ENCODE measurements around the gene PITPNM3.
"Not testable (repeated sequence)": the region's sequence is repeated elsewhere in the genome, so short reads cannot be mapped to it uniquely, and the experiment has no call there.

The PITPNM3 gene

GRCh38 chr17:6577686-6578263 lies 21.4 kb upstream of the PITPNM3 start:
- no peak for TF ChIP-seq CTCF (IDR thresholded peaks at IDR 0.05; ENCODE audit: insufficient read depth, low read length, missing control alignments)
- ChIA-PET POLR2A (interaction anchor here (0.6 kb wide), 1 partner anchor 23 kb away, joined by 3 read pairs; no protein-coding TSS in a partner anchor), CTCF (interaction anchor here (1.0 to 1.8 kb wide), 3 partner anchors 9 to 104 kb away, joined by 4 to 8 read pairs (median 8); no protein-coding TSS in a partner anchor)
- H3K4me3 ChIP-seq (ENCODE audit: low read depth, low read length), result no peak overlapping the region
- DNase-seq (ENCODE audit: low read depth, low spot score), result no peak

- H3K4me3 ChIP-seq (ENCODE audit: low read depth, low read length), result no peak overlapping the region
- ChIA-PET CTCF (interaction anchor here (0.9 to 1.8 kb wide), 4 partner anchors 9 to 103 kb away, joined by 3 to 8 read pairs (median 3); no protein-coding TSS in a partner anchor), POLR2A (no interaction called here)
- TF ChIP-seq CTCF (IDR thresholded peaks at IDR 0.05; ENCODE audit: insufficient read depth, low read length, missing control alignments), result no peak
- DNase-seq (ENCODE audit: low read depth, low spot score), result no peak
Observed at GRCh38 chr17:6576038-6576785, 19.9 kb upstream of the PITPNM3 start.

GRCh38 chr17:6575596-6575988 lies 19.2 kb upstream of the PITPNM3 start:
- H3K4me3 ChIP-seq (ENCODE audit: low read depth, low read length), result no peak overlapping the region
- POLR2A ChIA-PET, result no interaction called here
- CTCF ChIA-PET, result interaction anchor here (1.1 to 1.5 kb wide), 2 partner anchors 100 to 103 kb away, joined by 3 read pairs; no protein-coding TSS in a partner anchor
- no peak for TF ChIP-seq CTCF (IDR thresholded peaks at IDR 0.05; ENCODE audit: insufficient read depth, low read length, missing control alignments)
- no peak for DNase-seq (ENCODE audit: low read depth, low spot score)

- no peak overlapping the region; the same call in 1 of the 2 replicates for H3K4me3 ChIP-seq (ENCODE audit: low read depth, low read length)
- DNase-seq (ENCODE audit: low read depth, low spot score), result peak; percentile 26
- peak; percentile 17 for TF ChIP-seq CTCF (IDR thresholded peaks at IDR 0.05; ENCODE audit: insufficient read depth, low read length, missing control alignments)
- POLR2A ChIA-PET, result no interaction called here
- CTCF ChIA-PET, result interaction anchor here (1.1 to 1.7 kb wide), 2 partner anchors 102 kb away, joined by 3 to 11 read pairs; no protein-coding TSS in a partner anchor
Observed at GRCh38 chr17:6574687-6575595, 18.6 kb upstream of the PITPNM3 start.

GRCh38 chr17:6573982-6574686 lies 17.8 kb upstream of the PITPNM3 start:
- CTCF ChIA-PET, result interaction anchor here (1.7 kb wide), 1 partner anchor 102 kb away, joined by 11 read pairs; no protein-coding TSS in a partner anchor
- DNase-seq (ENCODE audit: low read depth, low spot score), result no peak
- no peak for TF ChIP-seq CTCF (IDR thresholded peaks at IDR 0.05; ENCODE audit: insufficient read depth, low read length, missing control alignments)
- POLR2A ChIA-PET, result no interaction called here
- H3K4me3 ChIP-seq (ENCODE audit: low read depth, low read length), result no peak overlapping the region

GRCh38 chr17:6573495-6573894 lies 17.1 kb upstream of the PITPNM3 start:
- CTCF ChIA-PET, result interaction anchor here (1.7 kb wide), 1 partner anchor 101 kb away, joined by 11 read pairs; no protein-coding TSS in a partner anchor
- H3K4me3 ChIP-seq (ENCODE audit: low read depth, low read length); POLR2A ChIA-PET; DNase-seq (ENCODE audit: low read depth, low spot score): not testable (repeated sequence)
